Liver (tissue), 9 donors: ENCODE measurements around the gene TMEM108. TPM values are rescaled to one million over a fixed set of nuclear protein-coding genes. Genes with fewer than 3 reads are reported as not detected.

ENCODE experiments used
- DNase-seq: peaks from one replicate; pipeline ENCODE4 v3.0.0-alpha.2; 2017; ENCODE audit warnings: low spot score
- H3K27ac ChIP-seq, 2 donors: one replicate each; pipeline ENCODE4 v1.7.0; 2013; ENCODE audit warnings: inconsistent platforms in 2 of 2, low read length in 2 of 2, control low read depth in 1 of 2, low read depth in 1 of 2, mild to moderate bottlenecking in 1 of 2
- H3K27me3 ChIP-seq, 4 donors: one replicate each; pipeline versions ENCODE4 v1.6.1 to v1.7.0; 2013; ENCODE audit warnings: low read length in 3 of 4, inconsistent platforms in 1 of 4, mild to moderate bottlenecking in 1 of 4, moderate library complexity in 1 of 4; ENCODE audit not compliant: control insufficient read depth in 4 of 4, insufficient read depth in 4 of 4
- H3K36me3 ChIP-seq, 4 donors: one replicate each; pipeline versions ENCODE4 v1.6.1 to v1.7.0; 2013; ENCODE audit warnings: low read length in 3 of 4, mild to moderate bottlenecking in 3 of 4, low read depth in 1 of 4, moderate library complexity in 1 of 4; ENCODE audit not compliant: control insufficient read depth in 4 of 4, insufficient read depth in 3 of 4
- H3K4me1 ChIP-seq, 4 donors: one replicate each; pipeline versions ENCODE4 v1.6.1 to v1.7.0; 2013; ENCODE audit warnings: low read length in 3 of 4, mild to moderate bottlenecking in 3 of 4, moderate library complexity in 1 of 4; ENCODE audit not compliant: control insufficient read depth in 4 of 4, insufficient read depth in 4 of 4
- H3K4me3 ChIP-seq, 3 donors: one replicate each; pipeline versions ENCODE4 v1.6.1 to v1.7.0; 2013; ENCODE audit warnings: low read length in 3 of 3, control low read depth in 1 of 3, low read depth in 1 of 3, mild to moderate bottlenecking in 1 of 3
- H3K9ac ChIP-seq, 2 donors: one replicate each; pipeline ENCODE4 v1.7.0; 2013; ENCODE audit warnings: low read length in 2 of 2, mild to moderate bottlenecking in 2 of 2, moderate library complexity in 2 of 2, control low read depth in 1 of 2, low read depth in 1 of 2
- H3K9me3 ChIP-seq, 4 donors: one replicate each; pipeline versions ENCODE4 v1.6.1 to v1.7.0; 2013; ENCODE audit warnings: low read length in 3 of 4; ENCODE audit not compliant: control insufficient read depth in 4 of 4
- CTCF ChIP-seq: fragments of 150-350 bp; IDR thresholded peaks from 2 replicates; pipeline ENCODE4 v1.5.1; 2017; ENCODE audit warnings: improper control_type of control experiment, low read depth, low read length; ENCODE audit not compliant: missing input control
- EGR1 ChIP-seq, 2 donors: IDR thresholded peaks; 2 replicates each; pipeline ENCODE4 v1.6.1; 2016 to 2018; ENCODE audit warnings: antibody characterized with exemption in 2 of 2, low read depth in 2 of 2
- FOXA1 ChIP-seq: IDR thresholded peaks from 2 replicates; pipeline ENCODE4 v1.6.1; 2016; ENCODE audit warnings: antibody characterized with exemption
- FOXA2 ChIP-seq: IDR thresholded peaks from 2 replicates; pipeline ENCODE4 v1.6.1; 2016; ENCODE audit warnings: antibody characterized with exemption
- GABPA ChIP-seq, 2 donors: IDR thresholded peaks in 1 of 2; conservative IDR thresholded peaks in 1 of 2; 2 replicates each; pipeline ENCODE4 v1.6.1; 2016; ENCODE audit warnings: antibody characterized with exemption in 2 of 2, mild to moderate bottlenecking in 1 of 2, moderate library complexity in 1 of 2
- HNF4A ChIP-seq, 2 donors: conservative IDR thresholded peaks; 2 replicates each; pipeline ENCODE4 v1.6.1; 2016; ENCODE audit warnings: antibody characterized with exemption in 2 of 2, mild to moderate bottlenecking in 2 of 2
- HNF4G ChIP-seq: IDR thresholded peaks from 2 replicates; pipeline ENCODE4 v1.6.1; 2016; ENCODE audit warnings: antibody characterized with exemption
- JUND ChIP-seq, 2 donors: IDR thresholded peaks; 2 replicates each; pipeline ENCODE4 v1.6.1; 2016; ENCODE audit warnings: antibody characterized with exemption in 2 of 2
- NR2F2 ChIP-seq: IDR thresholded peaks from 2 replicates; pipeline ENCODE4 v1.6.1; 2016; ENCODE audit warnings: antibody characterized with exemption
- RAD21 ChIP-seq, 2 donors: IDR thresholded peaks; 2 replicates each; pipeline ENCODE4 v1.6.1; 2016; ENCODE audit warnings: antibody characterized with exemption in 2 of 2, mild to moderate bottlenecking in 2 of 2
- REST ChIP-seq: IDR thresholded peaks from 2 replicates; pipeline ENCODE4 v1.6.1; 2016; ENCODE audit warnings: antibody characterized with exemption, mild to moderate bottlenecking
- RXRA ChIP-seq, 2 donors: IDR thresholded peaks; 2 replicates each; pipeline ENCODE4 v1.6.1; 2017 to 2018; ENCODE audit warnings: antibody characterized with exemption in 2 of 2, mild to moderate bottlenecking in 1 of 2
- SP1 ChIP-seq: IDR thresholded peaks from 2 replicates; pipeline ENCODE4 v1.6.1; 2018; ENCODE audit warnings: antibody characterized with exemption, mild to moderate bottlenecking
- TAF1 ChIP-seq: conservative IDR thresholded peaks from 2 replicates; pipeline ENCODE4 v1.6.1; 2016; ENCODE audit warnings: antibody characterized with exemption, mild to moderate bottlenecking
- YY1 ChIP-seq: IDR thresholded peaks from 2 replicates; pipeline ENCODE4 v1.6.1; 2016; ENCODE audit warnings: antibody characterized with exemption, mild to moderate bottlenecking
- WGBS: extraction: QIAGEN DNeasy Blood & Tissue Kit; methylation state at CpG from one replicate; pipeline ENCODE4 v1.1.7; 2013; 5-methylcytosine and 5-hydroxymethylcytosine counted together
- polyA plus RNA-seq, 2 donors: library from polyadenylated mRNA; stranded (reverse) in 1 of 2; unstranded in 1 of 2; fragments of 200-250 nt in 1 of 2; fragments of >200 nt in 1 of 2; fragmentation: Nextera tagmentation in 1 of 2; extraction: Ambion mirVana in 1 of 2; gene quantifications; one replicate each; pipeline versions ENCODE4 v1.2.1 to v1.2.3, GENCODE V29; 2013 to 2015
- total RNA-seq, 2 donors: library from RNA; depleted of rRNA; stranded (reverse); fragments of >200 nt; gene quantifications; one replicate each; pipeline ENCODE4 v1.2.3, GENCODE V29; 2014
- TF ChIP-seq, protein P1 (sequence below): IDR thresholded peaks from 2 replicates; pipeline ENCODE4 v1.6.1; 2016; ENCODE audit warnings: antibody characterized with exemption
- TF ChIP-seq, protein P2 (sequence below): IDR thresholded peaks from 2 replicates; pipeline ENCODE4 v1.6.1; 2016; ENCODE audit warnings: antibody characterized with exemption
- donor health status: healthy.
- donor health status: healthy.
- donor health status: healthy.
- donor health status: healthy.
- donor health status: healthy.

TMEM108 gene
- total and polyA plus RNA-seq, 4 donors = 0.05 to 0.10 TPM; not detected in 2

- Histone ChIP-seq H3K36me3 (no peaks in the 10 kb centered on the region), H3K4me3 (no peak overlapping the region), H3K9me3 (no peaks in the 10 kb centered on the region), H3K9ac (no peak overlapping the region), H3K4me1 (no peaks in the 10 kb centered on the region), H3K27ac (no peak overlapping the region), H3K27me3 (no peaks in the 10 kb centered on the region)
- DNase-seq = no peak
- no peak for TF ChIP-seq RXRA (IDR thresholded peaks at IDR 0.05)
- no peak for TF ChIP-seq CTCF
- TF ChIP-seq, protein P1, sequence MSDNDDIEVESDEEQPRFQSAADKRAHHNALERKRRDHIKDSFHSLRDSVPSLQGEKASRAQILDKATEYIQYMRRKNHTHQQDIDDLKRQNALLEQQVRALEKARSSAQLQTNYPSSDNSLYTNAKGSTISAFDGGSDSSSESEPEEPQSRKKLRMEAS = no peak
- TF ChIP-seq JUND (IDR thresholded peaks at IDR 0.05) = no peak
- no peak for TF ChIP-seq YY1
- WGBS = 93% methylated on average over 2 of the region's 2 CpGs
Measured at GRCh38 chr3:133371181-133371580, 333.0 kb downstream of the TMEM108 start.

DNA sequence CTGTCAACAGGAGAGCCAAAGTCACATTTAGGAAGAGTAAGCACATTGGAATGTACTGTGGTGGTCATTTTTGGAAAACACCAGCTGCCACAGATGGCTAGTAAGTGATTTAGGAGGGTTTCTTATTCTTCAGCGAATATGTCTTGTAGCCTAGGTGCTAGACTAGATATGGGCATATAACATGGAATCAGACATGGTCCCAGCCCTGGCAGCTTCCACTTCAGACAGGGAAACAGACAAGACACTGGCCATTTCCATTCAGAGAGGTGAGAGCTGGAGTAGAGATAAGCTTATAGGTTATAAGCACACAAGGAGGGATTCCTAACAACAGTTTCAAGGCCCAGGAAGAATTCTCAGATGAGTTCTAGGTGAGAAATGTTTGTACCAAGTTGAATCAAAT is 333.5 kb downstream of the TMEM108 start:
- Histone ChIP-seq H3K27ac (no peak overlapping the region), H3K9ac (no peak overlapping the region), H3K4me1 (no peaks in the 10 kb centered on the region), H3K36me3 (no peaks in the 10 kb centered on the region), H3K4me3 (no peak overlapping the region), H3K27me3 (no peaks in the 10 kb centered on the region), H3K9me3 (no peaks in the 10 kb centered on the region)
- no peak for DNase-seq
- 94% methylated on average over 1 of the region's 1 CpG for WGBS
- no peak for TF ChIP-seq JUND (IDR thresholded peaks at IDR 0.05)
- TF ChIP-seq FOXA2 = no peak
- TF ChIP-seq GABPA (IDR thresholded peaks at IDR 0.05 in 1 of 2, conservative IDR thresholded peaks at IDR 0.05 in 1 of 2) = no peak
- TF ChIP-seq EGR1 (IDR thresholded peaks at IDR 0.05; ENCODE audit: low read depth in 2 of 2) = no peak
- no peak for TF ChIP-seq SP1
- no peak for TF ChIP-seq RXRA (IDR thresholded peaks at IDR 0.05)
- TF ChIP-seq HNF4G = no peak
- TF ChIP-seq HNF4A (conservative IDR thresholded peaks at IDR 0.05) = no peak
- TF ChIP-seq RAD21 (IDR thresholded peaks at IDR 0.05) = no peak
- TF ChIP-seq FOXA1 = no peak
- no peak for TF ChIP-seq NR2F2
- no peak for TF ChIP-seq TAF1
- TF ChIP-seq, protein P2, sequence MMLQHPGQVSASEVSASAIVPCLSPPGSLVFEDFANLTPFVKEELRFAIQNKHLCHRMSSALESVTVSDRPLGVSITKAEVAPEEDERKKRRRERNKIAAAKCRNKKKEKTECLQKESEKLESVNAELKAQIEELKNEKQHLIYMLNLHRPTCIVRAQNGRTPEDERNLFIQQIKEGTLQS = no peak
- TF ChIP-seq REST = no peak
